Smooth muscle cell (in vitro differentiated cells): ENCODE measurements around the gene PCSK5. TPM values are rescaled to one million over a fixed set of nuclear protein-coding genes. Genes with fewer than 3 reads are reported as not detected.

Experiments
- DNase-seq: peaks from one replicate; lab custom pipeline; 2025; ENCODE audit not compliant: unreplicated experiment; lab: John Stamatoyannopoulos, UW
- H2AFZ ChIP-seq: fragments of 200-600 bp; sonication (generic); 2 replicates; pipeline ENCODE4 v1.6.0; 2016; ENCODE audit warnings: antibody characterized with exemption, low read depth, mild to moderate bottlenecking
- H3F3A ChIP-seq: fragments of 200-600 bp; sonication (generic); 2 replicates; pipeline ENCODE4 v1.6.0; 2017; ENCODE audit warnings: antibody characterized with exemption, low read depth
- H3K27ac ChIP-seq: fragments of 200-600 bp; sonication (generic); 2 replicates; pipeline ENCODE4 v1.5.1; 2016; ENCODE audit warnings: low read depth, mild to moderate bottlenecking
- H3K27me3 ChIP-seq: fragments of 200-600 bp; sonication (generic); 2 replicates; pipeline ENCODE4 v1.6.1; 2016; ENCODE audit warnings: low read depth, mild to moderate bottlenecking
- H3K36me3 ChIP-seq: fragments of 200-600 bp; sonication (generic); 2 replicates; pipeline ENCODE4 v1.5.1; 2016; ENCODE audit warnings: low read depth
- H3K4me1 ChIP-seq: fragments of 200-600 bp; sonication (generic); 2 replicates; pipeline ENCODE4 v1.5.1; 2016; ENCODE audit warnings: low read depth
- H3K4me2 ChIP-seq: fragments of 200-600 bp; sonication (generic); 2 replicates; pipeline ENCODE4 v1.6.0; 2016; ENCODE audit warnings: mild to moderate bottlenecking
- H3K4me3 ChIP-seq: fragments of 200-600 bp; sonication (generic); 2 replicates; pipeline ENCODE4 v1.5.1; 2016; ENCODE audit warnings: mild to moderate bottlenecking
- H3K79me2 ChIP-seq: fragments of 200-600 bp; sonication (generic); 2 replicates; pipeline ENCODE4 v1.6.0; 2016; ENCODE audit warnings: low read depth, mild to moderate bottlenecking
- H3K9ac ChIP-seq: fragments of 200-600 bp; sonication (generic); 2 replicates; pipeline ENCODE4 v1.6.0; 2016; ENCODE audit warnings: low read depth
- H3K9me3 ChIP-seq: fragments of 200-600 bp; sonication (generic); replicated peaks from 2 replicates; pipeline ENCODE4 v1.5.1; 2016; ENCODE audit warnings: low read depth
- H4K20me1 ChIP-seq: fragments of 200-600 bp; sonication (generic); 2 replicates; pipeline ENCODE4 v1.6.0; 2016; ENCODE audit warnings: low read depth
- WGBS: methylation state at CpG from one replicate; pipeline ENCODE4 v1.1.7; 2016; ENCODE audit warnings: low lambda C conversion rate; 5-methylcytosine and 5-hydroxymethylcytosine counted together
- polyA plus RNA-seq: library from polyadenylated mRNA; unstranded; fragments of >200 nt; fragmentation: Nextera tagmentation; extraction: Ambion mirVana; gene quantifications from 2 replicates; pipeline ENCODE4 v1.2.1, GENCODE V29; 2016
- total RNA-seq: library from RNA; depleted of rRNA; stranded (reverse); fragments of >200 nt; gene quantifications from 2 replicates; pipeline ENCODE4 v1.2.3, GENCODE V29; 2014
- TF ChIP-seq, protein P1 (sequence below): fragments of 200-600 bp; sonication (generic); IDR thresholded peaks from 2 replicates; pipeline ENCODE4 v1.5.1; 2017; ENCODE audit warnings: borderline replicate concordance, mild to moderate bottlenecking, antibody characterized with exemption; ENCODE audit not compliant: insufficient read depth, poor library complexity, severe bottlenecking

Gene PCSK5
- total and polyA plus RNA-seq, 2 experiments from 2014 or later: 2.3 to 2.8 TPM

DNA sequence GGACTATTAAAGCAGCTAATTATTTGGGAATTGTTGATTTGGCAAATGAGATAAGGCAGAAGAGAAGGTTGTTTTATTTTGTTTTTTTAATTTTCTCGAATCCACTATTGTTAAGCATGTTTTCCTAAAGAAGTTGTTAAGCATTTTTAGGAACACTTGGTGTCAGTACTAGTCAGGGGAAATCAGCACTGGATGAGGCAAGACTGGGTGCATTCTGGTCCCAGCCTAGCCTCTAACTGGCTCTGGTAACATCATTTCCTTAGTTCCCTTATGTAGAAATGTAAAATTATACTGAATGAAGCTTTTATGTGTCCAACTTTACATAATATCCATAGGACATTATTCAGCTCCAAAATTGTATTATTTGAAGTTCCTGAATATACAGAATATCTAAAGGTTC is 196.1 kb downstream of the PCSK5 start:
- Histone ChIP-seq H3F3A (no peaks in the 10 kb centered on the region), H3K27ac (no peak overlapping the region), H3K36me3 (no peaks in the 10 kb centered on the region), H3K4me2 (no peak overlapping the region), H2AFZ (no peak overlapping the region), H4K20me1 (no peaks in the 10 kb centered on the region), H3K4me1 (no peaks in the 10 kb centered on the region), H3K9ac (no peak overlapping the region), H3K9me3 (no peaks in the 10 kb centered on the region), H3K79me2 (no peaks in the 10 kb centered on the region), H3K27me3 (no peaks in the 10 kb centered on the region), H3K4me3 (no peak overlapping the region)
- DNase-seq: no peak
- WGBS: 93% methylated on average over 1 of the region's 1 CpG
- TF ChIP-seq, protein P1, sequence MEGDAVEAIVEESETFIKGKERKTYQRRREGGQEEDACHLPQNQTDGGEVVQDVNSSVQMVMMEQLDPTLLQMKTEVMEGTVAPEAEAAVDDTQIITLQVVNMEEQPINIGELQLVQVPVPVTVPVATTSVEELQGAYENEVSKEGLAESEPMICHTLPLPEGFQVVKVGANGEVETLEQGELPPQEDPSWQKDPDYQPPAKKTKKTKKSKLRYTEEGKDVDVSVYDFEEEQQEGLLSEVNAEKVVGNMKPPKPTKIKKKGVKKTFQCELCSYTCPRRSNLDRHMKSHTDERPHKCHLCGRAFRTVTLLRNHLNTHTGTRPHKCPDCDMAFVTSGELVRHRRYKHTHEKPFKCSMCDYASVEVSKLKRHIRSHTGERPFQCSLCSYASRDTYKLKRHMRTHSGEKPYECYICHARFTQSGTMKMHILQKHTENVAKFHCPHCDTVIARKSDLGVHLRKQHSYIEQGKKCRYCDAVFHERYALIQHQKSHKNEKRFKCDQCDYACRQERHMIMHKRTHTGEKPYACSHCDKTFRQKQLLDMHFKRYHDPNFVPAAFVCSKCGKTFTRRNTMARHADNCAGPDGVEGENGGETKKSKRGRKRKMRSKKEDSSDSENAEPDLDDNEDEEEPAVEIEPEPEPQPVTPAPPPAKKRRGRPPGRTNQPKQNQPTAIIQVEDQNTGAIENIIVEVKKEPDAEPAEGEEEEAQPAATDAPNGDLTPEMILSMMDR: no peak

DNA sequence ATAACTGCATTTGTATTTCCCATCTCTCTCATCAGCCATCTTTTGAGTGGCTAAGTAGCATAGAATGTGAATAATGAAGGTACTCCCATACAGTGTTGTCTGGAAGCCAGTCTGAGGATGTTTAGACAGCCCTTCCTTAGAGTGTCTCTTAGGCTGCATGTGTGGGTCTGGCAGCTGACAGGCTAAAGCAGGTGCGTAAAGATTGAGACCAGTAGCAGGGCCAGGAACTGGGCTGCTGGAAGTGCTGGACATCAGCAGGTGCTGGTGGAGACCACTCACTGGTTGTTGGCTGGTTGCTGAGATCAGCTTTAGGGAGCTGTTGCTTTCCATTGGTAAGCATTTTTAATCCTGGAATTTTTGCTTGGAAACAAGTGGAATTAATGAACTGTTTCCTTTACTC is 197.5 kb downstream of the PCSK5 start:
- H3K9ac ChIP-seq: no peak overlapping the region
- H3K36me3 ChIP-seq: no peaks in the 10 kb centered on the region
- no peaks in the 10 kb centered on the region for H3K79me2 ChIP-seq
- TF ChIP-seq, protein P1: no peak
- no peak overlapping the region for H3K27ac ChIP-seq
- no peaks in the 10 kb centered on the region for H3K27me3 ChIP-seq
- H3K4me3 ChIP-seq: no peak overlapping the region
- H3K4me1 ChIP-seq: no peaks in the 10 kb centered on the region
- H2AFZ ChIP-seq: no peak overlapping the region
- no peaks in the 10 kb centered on the region for H3F3A ChIP-seq
- H3K4me2 ChIP-seq: no peak overlapping the region
- no peak for DNase-seq
- no peaks in the 10 kb centered on the region for H4K20me1 ChIP-seq
- H3K9me3 ChIP-seq: no peaks in the 10 kb centered on the region
- WGBS: 100% methylated on average over 1 of the region's 1 CpG

DNA sequence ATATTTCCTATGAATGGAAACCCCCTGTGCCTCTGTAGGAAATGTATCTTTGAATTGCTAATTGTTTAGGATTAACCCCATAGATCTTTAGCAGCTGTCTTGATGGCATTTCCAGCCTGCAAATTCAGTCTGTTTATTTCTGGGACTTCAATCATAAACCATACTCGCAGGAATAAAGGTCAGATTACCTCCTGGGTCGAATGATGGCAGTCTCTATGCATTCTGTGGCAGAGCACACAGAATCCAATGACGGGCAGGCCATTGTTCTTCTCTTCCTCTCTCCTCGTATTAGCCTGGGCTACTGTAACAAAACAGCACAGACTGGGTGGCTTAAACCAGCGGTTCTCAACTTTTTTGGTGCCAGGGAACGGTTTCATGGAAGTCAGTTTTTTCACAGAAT is 199.9 kb downstream of the PCSK5 start:
- WGBS: 95% methylated on average over 6 of the region's 6 CpGs
- Histone ChIP-seq H2AFZ (no peak overlapping the region), H3K27me3 (no peaks in the 10 kb centered on the region), H3K36me3 (no peaks in the 10 kb centered on the region), H4K20me1 (no peaks in the 10 kb centered on the region), H3K9ac (no peak overlapping the region), H3K79me2 (no peaks in the 10 kb centered on the region), H3K4me1 (no peaks in the 10 kb centered on the region), H3K4me2 (no peak overlapping the region), H3K4me3 (no peak overlapping the region), H3K9me3 (no peaks in the 10 kb centered on the region), H3K27ac (no peak overlapping the region), H3F3A (no peaks in the 10 kb centered on the region)
- TF ChIP-seq, protein P1: no peak
- DNase-seq: no peak

DNA sequence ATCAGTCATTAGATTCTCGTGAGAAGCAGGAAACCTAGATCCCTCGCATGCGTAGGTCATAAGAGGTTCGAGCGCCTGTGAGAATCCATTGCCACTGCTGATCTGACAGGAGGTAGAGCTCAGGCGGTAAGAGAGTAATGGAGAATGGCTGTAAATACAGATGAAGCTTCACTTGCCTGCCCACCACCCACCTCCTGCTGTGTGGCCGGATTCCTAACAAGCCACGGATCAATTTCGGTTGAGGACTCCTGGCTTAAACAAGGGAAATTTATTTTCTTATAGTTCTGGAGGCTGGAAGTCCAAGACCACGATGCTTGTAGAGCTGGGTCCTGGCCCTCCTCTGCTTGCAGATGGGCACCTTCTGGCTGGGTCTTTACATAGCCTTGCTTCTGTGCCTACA is 200.4 kb downstream of the PCSK5 start:
- Histone ChIP-seq H3K9ac (no peak overlapping the region), H3K4me1 (no peaks in the 10 kb centered on the region), H3K4me2 (peak overlapping the region; percentile 19), H3K27ac (no peak overlapping the region), H4K20me1 (no peaks in the 10 kb centered on the region), H3K4me3 (no peak overlapping the region), H3K36me3 (no peaks in the 10 kb centered on the region), H3K9me3 (no peaks in the 10 kb centered on the region), H2AFZ (no peak overlapping the region), H3F3A (no peaks in the 10 kb centered on the region), H3K79me2 (no peaks in the 10 kb centered on the region), H3K27me3 (no peaks in the 10 kb centered on the region)
- TF ChIP-seq, protein P1: no peak
- no peak for DNase-seq
- 77% methylated on average over 10 of the region's 10 CpGs for WGBS
